H9 (cell line): ENCODE measurements around the gene PITPNM1. TPM values are rescaled to one million over a fixed set of nuclear protein-coding genes. Genes with fewer than 3 reads are reported as not detected.
"Not testable (repeated sequence)": the region's sequence is repeated elsewhere in the genome, so short reads cannot be mapped to it uniquely, and the experiment has no call there.

Experiments
- DNase-seq: peaks from one replicate; pipeline ENCODE4 v3.0.0-alpha.2; 2017
- H2AFZ ChIP-seq: one replicate; pipeline ENCODE4 v1.6.1; 2013; ENCODE audit warnings: mild to moderate bottlenecking, low read length, control low read depth, moderate library complexity
- H2AK5ac ChIP-seq: 2 replicates; pipeline ENCODE4 v1.6.1; 2013; ENCODE audit warnings: low read length, control low read depth, mixed read lengths; ENCODE audit not compliant: insufficient read length
- H2BK120ac ChIP-seq: one replicate; pipeline ENCODE4 v1.6.1; 2013; ENCODE audit warnings: low read depth, mild to moderate bottlenecking, low read length, control low read depth, inconsistent platforms; ENCODE audit not compliant: poor library complexity, severe bottlenecking
- H2BK12ac ChIP-seq: 2 replicates; pipeline ENCODE4 v1.6.1; 2013; ENCODE audit warnings: low read length, control low read depth, mixed read lengths, low read depth; ENCODE audit not compliant: insufficient read length
- H2BK15ac ChIP-seq: 2 replicates; pipeline ENCODE4 v1.6.1; 2013; ENCODE audit warnings: low read depth, low read length, control low read depth
- H2BK20ac ChIP-seq: one replicate; pipeline ENCODE4 v1.6.1; 2013; ENCODE audit warnings: low read depth, mild to moderate bottlenecking, low read length, control low read depth, inconsistent platforms; ENCODE audit not compliant: poor library complexity, severe bottlenecking
- H2BK5ac ChIP-seq: 2 replicates; pipeline ENCODE4 v1.6.1; 2013; ENCODE audit warnings: low read length, control low read depth, mixed read lengths; ENCODE audit not compliant: insufficient read length
- H3K14ac ChIP-seq: 2 replicates; pipeline ENCODE4 v1.6.1; 2013; ENCODE audit warnings: low read length, control low read depth; ENCODE audit not compliant: insufficient read depth
- H3K18ac ChIP-seq: 2 replicates; pipeline ENCODE4 v1.6.1; 2013; ENCODE audit warnings: low read depth, mild to moderate bottlenecking, mixed read lengths, low read length, control low read depth; ENCODE audit not compliant: insufficient read length
- H3K23ac ChIP-seq: 2 replicates; pipeline ENCODE4 v1.6.1; 2013; ENCODE audit warnings: low read length, control low read depth, mixed read lengths, low read depth; ENCODE audit not compliant: insufficient read length
- H3K23me2 ChIP-seq: 2 replicates; pipeline ENCODE4 v1.6.1; 2013; ENCODE audit warnings: low read depth, mild to moderate bottlenecking, mixed read lengths, low read length, control low read depth; ENCODE audit not compliant: insufficient read length, poor library complexity, severe bottlenecking
- H3K27ac ChIP-seq: 2 replicates; pipeline ENCODE4 v1.5.1; 2013; ENCODE audit warnings: low read length, control low read depth, mixed read lengths, low read depth; ENCODE audit not compliant: insufficient read length
- H3K27me3 ChIP-seq: 2 replicates; pipeline ENCODE4 v1.6.1; 2013; ENCODE audit warnings: low read length, control low read depth, inconsistent platforms; ENCODE audit not compliant: insufficient read depth
- H3K4ac ChIP-seq: 2 replicates; pipeline ENCODE4 v1.6.1; 2013; ENCODE audit warnings: low read depth, mild to moderate bottlenecking, control low read depth, inconsistent platforms, low read length, moderate library complexity
- H3K4me1 ChIP-seq: 2 replicates; pipeline ENCODE4 v1.6.1; 2013; ENCODE audit warnings: low read length, control low read depth, inconsistent platforms; ENCODE audit not compliant: insufficient read depth
- H3K4me2 ChIP-seq: 2 replicates; pipeline ENCODE4 v1.6.1; 2013; ENCODE audit warnings: low read length, control low read depth, mixed read lengths; ENCODE audit not compliant: insufficient read length, insufficient read depth
- H3K56ac ChIP-seq: 2 replicates; pipeline ENCODE4 v1.6.1; 2013; ENCODE audit warnings: low read depth, mild to moderate bottlenecking, mixed read lengths, low read length, control low read depth; ENCODE audit not compliant: insufficient read length
- H3K79me1 ChIP-seq: 2 replicates; pipeline ENCODE4 v1.6.1; 2013; ENCODE audit warnings: low read depth, mild to moderate bottlenecking, moderate library complexity, low read length, control low read depth, inconsistent platforms; ENCODE audit not compliant: insufficient read depth, poor library complexity, severe bottlenecking
- H3K79me2 ChIP-seq: 2 replicates; pipeline ENCODE4 v1.6.1; 2013; ENCODE audit warnings: low read length, control low read depth, inconsistent platforms; ENCODE audit not compliant: insufficient read depth
- H3K9ac ChIP-seq: 2 replicates; pipeline ENCODE4 v1.6.1; 2013; ENCODE audit warnings: low read length, control low read depth, mixed read lengths; ENCODE audit not compliant: insufficient read length; ENCODE audit errors: extremely low read depth
- H3K9me3 ChIP-seq: one replicate; pipeline ENCODE4 v1.6.1; 2013; ENCODE audit warnings: low read depth, low read length, inconsistent platforms; ENCODE audit not compliant: control insufficient read depth
- H3T11ph ChIP-seq: one replicate; pipeline ENCODE4 v1.6.1; 2013; ENCODE audit warnings: mild to moderate bottlenecking, low read length, control low read depth, inconsistent platforms
- H4K20me1 ChIP-seq: one replicate; pipeline ENCODE4 v1.6.1; 2013; ENCODE audit not compliant: control insufficient read depth, insufficient read length, insufficient read depth
- H4K5ac ChIP-seq: 2 replicates; pipeline ENCODE4 v1.6.1; 2013; ENCODE audit warnings: low read depth, mild to moderate bottlenecking, mixed read lengths, low read length, control low read depth; ENCODE audit not compliant: insufficient read length
- H4K8ac ChIP-seq: replicated peaks from 2 replicates; pipeline ENCODE4 v1.6.1; 2013; ENCODE audit warnings: low read length, control low read depth, mixed read lengths, low read depth; ENCODE audit not compliant: insufficient read length
- H4K91ac ChIP-seq: 2 replicates; pipeline ENCODE4 v1.6.1; 2013; ENCODE audit warnings: low read depth, mild to moderate bottlenecking, moderate library complexity, mixed read lengths, low read length, control low read depth; ENCODE audit not compliant: insufficient read length
- H3K27ac Mint-ChIP-seq, 3 experiments: 2 replicates in 2 of 3; 3 replicates in 1 of 3; pipeline ENCODE4 v1.8.0; 2020 to 2021; ENCODE audit warnings: mixed read lengths in 3 of 3, mild to moderate bottlenecking in 1 of 3, moderate library complexity in 1 of 3
- H3K27me3 Mint-ChIP-seq: 2 replicates; pipeline ENCODE4 v1.8.0; 2021; ENCODE audit warnings: low read depth, mild to moderate bottlenecking, moderate library complexity, mixed read lengths
- H3K36me3 Mint-ChIP-seq, 3 experiments: 2 replicates in 2 of 3; 3 replicates in 1 of 3; pipeline ENCODE4 v1.8.0; 2020 to 2021; ENCODE audit warnings: low read depth in 3 of 3, mixed read lengths in 3 of 3; ENCODE audit not compliant: insufficient read depth in 1 of 3
- H3K4me1 Mint-ChIP-seq, 2 experiments: 2 replicates each; pipeline ENCODE4 v1.8.0; 2020; ENCODE audit warnings: mixed read lengths in 2 of 2
- H3K4me3 Mint-ChIP-seq, 2 experiments: 2 replicates in 1 of 2; 3 replicates in 1 of 2; pipeline ENCODE4 v1.8.0; 2020 to 2021; ENCODE audit warnings: mild to moderate bottlenecking in 2 of 2, mixed read lengths in 2 of 2, moderate library complexity in 1 of 2
- H3K9me3 Mint-ChIP-seq, 2 experiments: 2 replicates in 1 of 2; 3 replicates in 1 of 2; pipeline ENCODE4 v1.8.0; 2020; ENCODE audit warnings: mild to moderate bottlenecking in 2 of 2, mixed read lengths in 2 of 2, moderate library complexity in 1 of 2
- WGBS: extraction: QIAGEN DNeasy Blood & Tissue Kit; methylation state at CpG from one replicate; pipeline ENCODE4 v1.1.7; 2013; ENCODE audit warnings: missing lambda C conversion rate, low lambda C conversion rate, mixed read lengths; ENCODE audit not compliant: insufficient read length; ENCODE audit errors: extremely low coverage; 5-methylcytosine and 5-hydroxymethylcytosine counted together
- total RNA-seq: library from RNA; stranded (reverse); gene quantifications from 2 replicates; pipeline ENCODE4 v1.2.1, GENCODE V29; 2021

Gene PITPNM1
- total RNA-seq, 1 experiment from 2014 or later: 43.5 TPM

- H4K5ac ChIP-seq, H4K20me1 ChIP-seq, H3K27ac Mint-ChIP-seq, H3K18ac ChIP-seq, H3K4me1 ChIP-seq, H3K9me3 Mint-ChIP-seq, H4K8ac ChIP-seq, H3K9ac ChIP-seq, DNase-seq, H3K56ac ChIP-seq, H3K36me3 Mint-ChIP-seq, H3K79me1 ChIP-seq, H2BK5ac ChIP-seq, H3K4ac ChIP-seq, H2BK12ac ChIP-seq, H3T11ph ChIP-seq, H2BK15ac ChIP-seq, H3K14ac ChIP-seq, H3K9me3 ChIP-seq, H3K4me2 ChIP-seq, H2AK5ac ChIP-seq, H2BK20ac ChIP-seq, H2AFZ ChIP-seq, H2BK120ac ChIP-seq, H3K23ac ChIP-seq, H3K4me3 Mint-ChIP-seq, H3K4me1 Mint-ChIP-seq, H3K79me2 ChIP-seq, H3K23me2 ChIP-seq, H4K91ac ChIP-seq, H3K27me3 ChIP-seq, H3K27ac ChIP-seq: not testable (repeated sequence)
- peaks cover 20% of the 10 kb centered on the region for H3K27me3 Mint-ChIP-seq
- WGBS: no CpG with 5 or more reads among the region's 10 CpGs
Measured at GRCh38 chr11:67476692-67477091, 28.5 kb downstream of the PITPNM1 start.
